Nephron progenitor cell (in vitro differentiated cells): ENCODE measurements around the gene HSPH1.

Experiments used
- DNase-seq: peaks from one replicate; pipeline ENCODE4 v3.0.0; 2021
- H3K27ac Mint-ChIP-seq: 2 replicates; pipeline ENCODE4 v1.8.0; 2021; ENCODE audit warnings: mild to moderate bottlenecking, moderate library complexity, mixed read lengths
- H3K27me3 Mint-ChIP-seq: 2 replicates; pipeline ENCODE4 v1.8.0; 2021; ENCODE audit warnings: mild to moderate bottlenecking, low read depth, mixed read lengths; ENCODE audit not compliant: poor library complexity
- H3K36me3 Mint-ChIP-seq: 2 replicates; pipeline ENCODE4 v1.8.0; 2021; ENCODE audit warnings: low read depth, mixed read lengths
- H3K4me1 Mint-ChIP-seq: 2 replicates; pipeline ENCODE4 v1.8.0; 2021; ENCODE audit warnings: mixed read lengths
- H3K4me3 Mint-ChIP-seq: 2 replicates; pipeline ENCODE4 v1.8.0; 2021; ENCODE audit warnings: mild to moderate bottlenecking, moderate library complexity, mixed read lengths
- H3K9me3 Mint-ChIP-seq: 2 replicates; pipeline ENCODE4 v1.8.0; 2021; ENCODE audit warnings: mild to moderate bottlenecking, moderate library complexity, mixed read lengths
- CTCF ChIP-seq: fragments of 200-600 bp; sonication (generic); IDR thresholded peaks from 2 replicates; pipeline ENCODE4 v1.5.0; 2021; ENCODE audit warnings: antibody characterized with exemption

Gene HSPH1

GRCh38 chr13:31122544-31123260 lies 39.0 kb downstream of the HSPH1 start:
- H3K27me3 Mint-ChIP-seq: peaks cover 17% of the 10 kb centered on the region

GRCh38 chr13:31122143-31122542 lies 39.6 kb downstream of the HSPH1 start:
- no peak overlapping the region for H3K4me3 Mint-ChIP-seq
- no peak overlapping the region for H3K27ac Mint-ChIP-seq
- H3K36me3 Mint-ChIP-seq: no peaks in the 10 kb centered on the region
- peaks cover 17% of the 10 kb centered on the region for H3K27me3 Mint-ChIP-seq
- H3K9me3 Mint-ChIP-seq: peaks cover 11% of the 10 kb centered on the region
- DNase-seq: no peak
- TF ChIP-seq CTCF: no peak
- H3K4me1 Mint-ChIP-seq: peaks cover 39% of the 10 kb centered on the region

More at GRCh38 chr13:31122544-31123260, 39.0 kb downstream of the HSPH1 start:
- Mint-ChIP-seq H3K27ac (no peak overlapping the region), H3K9me3 (peaks cover 14% of the 10 kb centered on the region), H3K4me3 (no peak overlapping the region), H3K36me3 (no peaks in the 10 kb centered on the region), H3K4me1 (peaks cover 39% of the 10 kb centered on the region)
- TF ChIP-seq CTCF: no peak
- DNase-seq: no peak

GRCh38 chr13:31121379-31122140 lies 40.1 kb downstream of the HSPH1 start:
- no peaks in the 10 kb centered on the region for H3K36me3 Mint-ChIP-seq
- H3K27ac Mint-ChIP-seq: no peak overlapping the region
- no peak for DNase-seq
- no peak overlapping the region for H3K4me3 Mint-ChIP-seq
- H3K9me3 Mint-ChIP-seq: peaks cover 6% of the 10 kb centered on the region
- peaks cover 20% of the 10 kb centered on the region for H3K27me3 Mint-ChIP-seq
- TF ChIP-seq CTCF: no peak
- peaks cover 39% of the 10 kb centered on the region for H3K4me1 Mint-ChIP-seq

- TF ChIP-seq CTCF: no peak
- Mint-ChIP-seq H3K4me3 (no peak overlapping the region), H3K9me3 (peaks cover 3% of the 10 kb centered on the region), H3K27ac (no peak overlapping the region), H3K4me1 (peaks cover 39% of the 10 kb centered on the region), H3K27me3 (peaks cover 20% of the 10 kb centered on the region), H3K36me3 (no peaks in the 10 kb centered on the region)
- no peak for DNase-seq
Observed at GRCh38 chr13:31119966-31120700, 41.6 kb downstream of the HSPH1 start.

GRCh38 chr13:31119526-31119925 lies 42.2 kb downstream of the HSPH1 start:
- no peak for DNase-seq
- Mint-ChIP-seq H3K4me3 (no peak overlapping the region), H3K9me3 (peaks cover 3% of the 10 kb centered on the region), H3K27ac (no peak overlapping the region), H3K27me3 (peaks cover 20% of the 10 kb centered on the region), H3K4me1 (peaks cover 34% of the 10 kb centered on the region), H3K36me3 (no peaks in the 10 kb centered on the region)
- no peak for TF ChIP-seq CTCF
